Stomach (tissue), 9 donors: ENCODE measurements around the gene IFI16. TPM values are rescaled to one million over a fixed set of nuclear protein-coding genes. Genes with fewer than 3 reads are reported as not detected.
"Not testable (repeated sequence)": the region's sequence is repeated elsewhere in the genome, so short reads cannot be mapped to it uniquely, and the experiment has no call there.

ENCODE experiments used
- DNase-seq, 2 donors: peaks; one replicate each; pipeline versions ENCODE4 v3.0.0 to v3.0.0-alpha.2; 2013 to 2019
- H3K27ac ChIP-seq, 5 donors: fragments of 200-600 bp in 4 of 5; sonication (generic) in 4 of 5; one replicate each; pipeline ENCODE4 v1.5.1; 2013 to 2019; ENCODE audit warnings: mild to moderate bottlenecking in 1 of 5, moderate library complexity in 1 of 5
- H3K27me3 ChIP-seq, 3 donors: fragments of 200-600 bp; sonication (generic); one replicate each; pipeline ENCODE4 v1.5.1; 2017 to 2019; ENCODE audit warnings: mixed run types in 1 of 3
- H3K36me3 ChIP-seq, 4 donors: fragments of 200-600 bp; sonication (generic); 1 replicate in 3 of 4; 2 replicates in 1 of 4; pipeline ENCODE4 v1.5.1; 2016 to 2019
- H3K4me1 ChIP-seq, 4 donors: fragments of 200-600 bp; sonication (generic); one replicate each; pipeline ENCODE4 v1.5.1; 2016 to 2019
- H3K4me3 ChIP-seq, 4 donors: fragments of 200-600 bp; sonication (generic) in 3 of 4; one replicate each; pipeline ENCODE4 v1.5.1; 2016 to 2019; ENCODE audit warnings: mild to moderate bottlenecking in 1 of 4
- H3K9me3 ChIP-seq, 4 donors: fragments of 200-600 bp; sonication (generic); one replicate each; pipeline ENCODE4 v1.5.1; 2016 to 2019
- CTCF ChIP-seq, 7 experiments: fragments of 450-650 bp in 4 of 7; fragments of 200-600 bp in 3 of 7; sonication (generic) in 3 of 7; IDR thresholded peaks; one replicate each; pipeline ENCODE4 v1.5.1; 2016 to 2019; ENCODE audit warnings: antibody characterized with exemption in 7 of 7, control low read depth in 2 of 7, mild to moderate bottlenecking in 1 of 7
- EP300 ChIP-seq: sonication (generic); formaldehyde crosslinking; IDR thresholded peaks from one replicate; pipeline ENCODE4 v1.6.1; 2017; ENCODE audit warnings: antibody characterized with exemption
- POLR2A ChIP-seq, 4 donors: fragments of 450-650 bp; IDR thresholded peaks; one replicate each; pipeline ENCODE4 v1.6.1; 2016; ENCODE audit warnings: antibody characterized with exemption in 4 of 4, control low read depth in 2 of 4, mild to moderate bottlenecking in 1 of 4, moderate library complexity in 1 of 4
- POLR2AphosphoS5 ChIP-seq, 3 donors: sonication (generic); formaldehyde crosslinking; IDR thresholded peaks; one replicate each; pipeline ENCODE4 v1.6.1; 2016; ENCODE audit warnings: antibody characterized with exemption in 3 of 3
- WGBS, 5 donors: extraction: QIAGEN DNeasy Blood & Tissue Kit in 3 of 5; methylation state at CpG; one replicate each; pipeline versions ENCODE4 v1.1.5 to v1.1.7; 2013 to 2018; 5-methylcytosine and 5-hydroxymethylcytosine counted together
- intact Hi-C: fragments of 100-400 bp; cut with DNase I; formaldehyde crosslinking; loops from one replicate; pipeline ENCODE4 v1.15.1; 2023; ENCODE audit warnings: low total_unique reads
- polyA plus RNA-seq, 3 donors: library from polyadenylated mRNA; stranded (reverse); fragments of 200-250 nt; gene quantifications; one replicate each; pipeline ENCODE4 v1.2.3, GENCODE V29; 2013
- total RNA-seq, 5 donors: library from RNA; depleted of rRNA; stranded (reverse); fragments of >200 nt; gene quantifications; one replicate each; pipeline versions ENCODE4 v1.1.0 to v1.2.3, GENCODE V29; 2014 to 2016
- donor health status: healthy with polysubstance abuse.
- donor health status: Bipolar disorder and iron deficiency.
- donor health status: healthy.

The IFI16 gene
- total and polyA plus RNA-seq, 8 donors, result 24.3 to 113 (median 41.0) TPM

DNA sequence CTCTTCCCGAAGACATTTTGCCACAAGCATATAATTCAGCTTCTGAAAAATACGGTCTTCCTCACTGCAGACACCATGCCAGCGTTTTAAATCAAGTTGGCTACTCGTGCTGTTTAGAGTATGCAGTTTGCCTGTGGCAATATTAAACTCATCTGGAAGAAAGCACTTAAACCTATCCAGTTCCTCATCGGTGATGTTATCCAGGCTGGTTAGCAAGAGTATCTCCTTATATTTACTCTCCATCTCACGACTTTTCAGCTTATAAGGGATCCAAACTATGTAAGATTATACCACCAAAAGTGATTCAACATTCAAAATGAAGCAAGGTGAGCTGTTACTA lies 9.7 kb upstream of the IFI16 start:
- peak overlapping the region; percentile 76 to 84 (median 81) for H3K27ac ChIP-seq
- DNase-seq, result no peak
- H3K9me3 ChIP-seq, result peaks cover 0 to under 1% (median 0%) of the 10 kb centered on the region in 4 donors
- intact Hi-C loops, result no loop called here
- peaks cover 0 to 27% (median 11%) of the 10 kb centered on the region in 4 donors for H3K4me1 ChIP-seq
- TF ChIP-seq POLR2A (IDR thresholded peaks at IDR 0.05), result no peak
- TF ChIP-seq POLR2AphosphoS5 (IDR thresholded peaks at IDR 0.05), result no peak
- no peak for TF ChIP-seq CTCF (IDR thresholded peaks at IDR 0.05)
- no peak for TF ChIP-seq EP300
- no peaks in the 10 kb centered on the region for H3K36me3 ChIP-seq
- 16 to 24% (median 21%) methylated on average over 6 of the region's 6 CpGs for WGBS, 5 donors
- H3K4me3 ChIP-seq, result peak overlapping the region; percentile 35 to 45 (median 38)
- H3K27me3 ChIP-seq, result peaks cover 0 to 4% (median 0%) of the 10 kb centered on the region in 3 donors

DNA sequence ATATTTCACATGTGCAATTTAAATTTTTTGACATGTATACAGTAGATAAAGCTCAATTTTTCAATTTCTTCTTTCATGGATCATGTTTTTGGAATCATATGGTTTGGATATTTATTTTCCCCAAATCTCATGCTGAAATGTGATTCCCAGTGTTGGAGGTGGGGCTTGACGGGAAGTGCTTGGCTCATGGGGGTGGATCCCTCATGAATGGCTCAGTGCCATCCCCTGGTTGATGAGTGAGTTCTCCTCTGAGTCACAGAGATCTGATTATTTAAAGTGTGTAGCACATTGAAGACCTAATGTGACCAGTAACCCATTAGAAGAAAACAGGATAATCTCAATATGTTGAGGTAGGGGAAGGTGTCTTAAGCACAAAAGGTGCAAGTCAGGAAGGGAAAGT lies 9.1 kb upstream of the IFI16 start:
- intact Hi-C loops, result no loop called here
- H3K36me3 ChIP-seq, result no peaks in the 10 kb centered on the region
- TF ChIP-seq CTCF (IDR thresholded peaks at IDR 0.05) (no peak), POLR2A (IDR thresholded peaks at IDR 0.05) (no peak), POLR2AphosphoS5 (IDR thresholded peaks at IDR 0.05) (peak; percentile 38 to 86 (median 43))
- WGBS, 5 donors, result 10 to 22% (median 19%) methylated on average over 1 of the region's 1 CpG
- H3K27me3 ChIP-seq, result peaks cover 0 to 4% (median 0%) of the 10 kb centered on the region in 3 donors
- peak; percentile 57 to 89 for DNase-seq
- H3K27ac ChIP-seq, result peak overlapping the region in 4 of 5 donors; percentile 79 to 84 (median 82)
- H3K4me1 ChIP-seq, result peaks cover 0 to 32% (median 16%) of the 10 kb centered on the region in 4 donors
- no peaks in the 10 kb centered on the region for H3K9me3 ChIP-seq
- peak overlapping the region; percentile 35 to 45 (median 38) for H3K4me3 ChIP-seq

- intact Hi-C loops, result no loop called here
- H3K4me1 ChIP-seq, result peaks cover 0 to 58% (median 13%) of the 10 kb centered on the region in 4 donors
- TF ChIP-seq EP300, result no peak
- no peak for TF ChIP-seq POLR2A (IDR thresholded peaks at IDR 0.05)
- TF ChIP-seq CTCF (IDR thresholded peaks at IDR 0.05), result no peak
- no peak for TF ChIP-seq POLR2AphosphoS5 (IDR thresholded peaks at IDR 0.05)
- peak overlapping the region in 4 of 5 donors; percentile 12 to 62 (median 39) for H3K27ac ChIP-seq
- no peak overlapping the region for H3K4me3 ChIP-seq
- H3K27me3 ChIP-seq, result peaks cover 0 to 4% (median 0%) of the 10 kb centered on the region in 3 donors
- no peak for DNase-seq
- no peaks in the 10 kb centered on the region for H3K9me3 ChIP-seq
- no peaks in the 10 kb centered on the region for H3K36me3 ChIP-seq
These were observed 4.5 kb upstream of the IFI16 start for GRCh38 chr1:159005161-159005560.

DNA sequence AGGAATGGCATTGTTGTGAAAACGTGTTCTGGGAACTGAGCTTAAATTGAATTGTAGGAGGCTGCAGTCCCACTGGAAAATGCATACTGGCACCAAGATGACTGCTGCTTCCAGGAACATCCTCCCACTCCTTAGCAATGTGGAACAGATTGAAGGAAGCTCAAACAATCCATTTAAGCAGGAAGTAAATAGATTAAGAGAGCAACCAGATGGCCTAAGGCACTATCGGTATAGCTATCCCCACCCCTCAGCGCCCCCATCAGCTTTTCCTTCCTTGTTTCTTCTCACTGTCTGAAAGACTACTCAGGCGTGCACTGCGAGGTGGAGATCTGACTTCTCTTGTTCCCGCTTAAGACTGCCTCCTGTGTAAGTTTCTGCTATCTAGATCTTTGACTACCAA lies 4.0 kb upstream of the IFI16 start:
- H3K27me3 ChIP-seq, result peaks cover 0 to 1% (median 0%) of the 10 kb centered on the region in 3 donors
- 28 to 41% (median 32%) methylated on average over 6 of the region's 6 CpGs for WGBS, 5 donors
- TF ChIP-seq POLR2AphosphoS5 (IDR thresholded peaks at IDR 0.05) (peak in 1 of 3 donors; percentile 23), POLR2A (IDR thresholded peaks at IDR 0.05) (no peak), CTCF (IDR thresholded peaks at IDR 0.05) (no peak)
- intact Hi-C loops, result no loop called here
- no peaks in the 10 kb centered on the region for H3K9me3 ChIP-seq
- H3K4me1 ChIP-seq, result peaks cover 0 to 52% (median 11%) of the 10 kb centered on the region in 4 donors
- peak in 1 of 2 donors; percentile 55 for DNase-seq
- H3K4me3 ChIP-seq, result no peak overlapping the region
- peak overlapping the region; percentile 9 to 62 (median 18) for H3K27ac ChIP-seq
- no peaks in the 10 kb centered on the region for H3K36me3 ChIP-seq

- H3K27me3 ChIP-seq, H3K4me3 ChIP-seq, H3K9me3 ChIP-seq, H3K36me3 ChIP-seq, DNase-seq, intact Hi-C loops: not testable (repeated sequence)
- H3K27ac ChIP-seq, result peak overlapping the region; percentile 9 to 62 (median 18)
- 38 to 57% (median 42%) methylated on average over 11 of the region's 11 CpGs for WGBS, 5 donors
- peaks cover 0 to 47% (median 11%) of the 10 kb centered on the region in 4 donors for H3K4me1 ChIP-seq
These were observed 3.4 kb upstream of the IFI16 start for GRCh38 chr1:159006210-159006807.
